HUES64 (cell line): ENCODE results near the gene TNFSF11.

Experiments
- H3K27ac ChIP-seq: 2 replicates; pipeline ENCODE4 v1.7.0; 2013; ENCODE audit warnings: low read depth, low read length, inconsistent platforms
- H3K27me3 ChIP-seq: 2 replicates; pipeline ENCODE4 v1.6.1; 2013; ENCODE audit warnings: mild to moderate bottlenecking, low read length; ENCODE audit not compliant: insufficient read depth
- H3K36me3 ChIP-seq: 2 replicates; pipeline ENCODE4 v1.6.1; 2013; ENCODE audit warnings: mild to moderate bottlenecking, low read length; ENCODE audit not compliant: insufficient read depth
- H3K4me1 ChIP-seq: 2 replicates; pipeline ENCODE4 v1.6.1; 2013; ENCODE audit warnings: mild to moderate bottlenecking, low read length, moderate library complexity; ENCODE audit not compliant: insufficient read depth
- H3K4me3 ChIP-seq: 2 replicates; pipeline ENCODE4 v1.5.1; 2013; ENCODE audit warnings: mild to moderate bottlenecking, low read length, moderate library complexity
- H3K9ac ChIP-seq: 2 replicates; pipeline ENCODE4 v1.6.1; 2013; ENCODE audit warnings: mild to moderate bottlenecking, low read depth, low read length
- H3K9me3 ChIP-seq: 2 replicates; pipeline ENCODE4 v1.6.1; 2013; ENCODE audit warnings: low read depth, low read length; ENCODE audit not compliant: insufficient read depth
- WGBS: fragments of 150-250, 120-280 bp; methylation state at CpG from one replicate; pipeline ENCODE4 v1.1.7; 2013; ENCODE audit warnings: missing lambda C conversion rate; 5-methylcytosine and 5-hydroxymethylcytosine counted together

Gene TNFSF11

GRCh38 chr13:42612021-42612765 is 38.2 kb downstream of the TNFSF11 start:
- H3K4me1 ChIP-seq = peaks cover 5% of the 10 kb centered on the region; the same call in 1 of the 2 replicates
- no peaks in the 10 kb centered on the region for H3K36me3 ChIP-seq
- H3K27me3 ChIP-seq = no peaks in the 10 kb centered on the region; the same call in 1 of the 2 replicates
- WGBS = 84% methylated on average over 7 of the region's 7 CpGs
- H3K4me3 ChIP-seq = no peak overlapping the region
- no peaks in the 10 kb centered on the region for H3K9me3 ChIP-seq
- H3K9ac ChIP-seq = no peak overlapping the region
- H3K27ac ChIP-seq = no peak overlapping the region

DNA sequence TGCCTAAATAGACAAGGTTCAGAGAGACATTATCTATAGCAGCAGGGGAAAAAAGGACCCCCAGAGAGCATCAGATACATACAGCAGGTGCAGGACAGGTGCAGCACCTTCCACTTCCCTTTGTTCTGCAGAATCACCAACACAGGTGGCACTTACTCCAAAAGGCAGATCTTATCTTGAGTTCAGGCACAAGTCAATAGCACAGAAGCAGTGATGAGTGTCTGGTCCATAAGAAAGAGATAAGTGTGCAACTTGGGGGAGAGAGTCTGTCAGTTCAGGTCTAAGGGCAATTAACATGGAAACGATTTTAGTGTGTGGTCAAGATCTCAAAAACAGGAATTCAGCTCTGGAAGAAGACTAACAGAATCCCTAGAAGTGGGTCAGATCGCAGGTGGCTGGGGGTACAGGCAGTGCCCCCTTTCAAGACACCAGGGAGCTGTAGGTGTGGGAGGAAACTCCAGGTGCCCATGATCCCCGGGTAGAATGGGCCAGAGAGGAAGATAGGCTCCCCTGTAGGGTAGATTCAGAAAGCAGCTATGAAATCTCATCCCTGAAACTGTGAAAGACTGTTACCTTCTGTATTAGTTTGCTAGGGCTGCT is 40.6 kb downstream of the TNFSF11 start:
- Histone ChIP-seq H3K9ac (no peak overlapping the region), H3K4me3 (no peak overlapping the region), H3K4me1 (peaks cover 11% of the 10 kb centered on the region; the same call in 1 of the 2 replicates), H3K36me3 (no peaks in the 10 kb centered on the region), H3K27ac (no peak overlapping the region), H3K27me3 (no peaks in the 10 kb centered on the region; the same call in 1 of the 2 replicates), H3K9me3 (no peaks in the 10 kb centered on the region)
- WGBS = 89% methylated on average over 3 of the region's 3 CpGs

DNA sequence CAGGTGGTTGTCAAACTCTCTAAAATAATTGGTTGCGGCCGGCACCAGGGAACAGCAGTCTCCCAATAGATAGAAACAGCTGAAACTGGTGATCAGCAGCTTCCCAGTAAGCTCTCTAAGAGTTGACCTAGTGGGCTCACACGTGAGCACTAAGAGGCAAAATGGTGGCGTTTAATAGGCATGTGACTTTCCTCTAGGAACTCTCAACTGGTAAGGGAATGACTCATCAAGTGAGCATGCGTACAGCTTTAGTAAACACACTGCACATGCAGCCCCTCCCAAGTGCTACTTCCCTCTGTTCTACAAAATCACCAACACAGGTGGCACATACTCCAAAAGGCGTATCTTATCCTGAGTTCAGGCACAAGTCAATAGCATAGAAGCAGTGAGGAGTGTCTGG is 41.7 kb downstream of the TNFSF11 start:
- Histone ChIP-seq H3K9ac (no peak overlapping the region), H3K9me3 (no peaks in the 10 kb centered on the region), H3K27ac (no peak overlapping the region), H3K4me1 (peaks cover 11% of the 10 kb centered on the region; the same call in 1 of the 2 replicates), H3K27me3 (no peaks in the 10 kb centered on the region; the same call in 1 of the 2 replicates), H3K4me3 (no peak overlapping the region), H3K36me3 (no peaks in the 10 kb centered on the region)
- WGBS = 91% methylated on average over 6 of the region's 6 CpGs

- WGBS = 56% methylated on average over 2 of the region's 3 CpGs
- Histone ChIP-seq H3K27me3 (no peaks in the 10 kb centered on the region; the same call in 1 of the 2 replicates), H3K4me1 (peaks cover 11% of the 10 kb centered on the region; the same call in 1 of the 2 replicates), H3K36me3 (no peaks in the 10 kb centered on the region), H3K4me3 (no peak overlapping the region), H3K27ac (no peak overlapping the region), H3K9ac (no peak overlapping the region), H3K9me3 (no peaks in the 10 kb centered on the region)
These were observed 43.3 kb downstream of the TNFSF11 start for GRCh38 chr13:42617221-42617620.

DNA sequence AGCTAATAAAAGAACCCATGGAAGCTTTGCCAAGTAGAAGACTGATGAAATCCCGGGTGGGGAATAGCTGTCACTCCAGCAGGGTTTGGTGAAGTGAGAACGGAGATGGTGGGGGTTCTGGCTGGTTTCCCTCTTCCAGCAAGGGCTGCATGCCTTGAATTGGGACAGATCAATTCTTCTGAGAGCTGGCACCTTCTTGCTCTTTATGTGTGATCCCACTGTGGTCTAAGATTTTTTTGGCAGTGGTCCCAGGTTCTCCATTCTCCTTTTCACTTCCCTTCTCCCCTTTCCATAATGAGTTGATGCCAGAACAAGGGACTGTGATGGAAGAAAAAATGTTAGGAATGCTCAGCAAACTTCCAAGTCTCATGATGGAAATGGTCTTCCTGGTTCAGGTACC is 50.0 kb downstream of the TNFSF11 start:
- Histone ChIP-seq H3K27me3 (no peaks in the 10 kb centered on the region), H3K36me3 (no peaks in the 10 kb centered on the region), H3K4me3 (no peak overlapping the region), H3K9ac (no peak overlapping the region), H3K27ac (no peak overlapping the region), H3K9me3 (no peaks in the 10 kb centered on the region), H3K4me1 (no peaks in the 10 kb centered on the region)
- WGBS = 94% methylated on average over 2 of the region's 2 CpGs

- H3K9me3 ChIP-seq = no peaks in the 10 kb centered on the region
- no peak overlapping the region for H3K27ac ChIP-seq
- WGBS = 94% methylated on average over 3 of the region's 3 CpGs
- H3K9ac ChIP-seq = no peak overlapping the region
- no peaks in the 10 kb centered on the region for H3K4me1 ChIP-seq
- no peak overlapping the region for H3K4me3 ChIP-seq
- no peaks in the 10 kb centered on the region for H3K36me3 ChIP-seq
- no peaks in the 10 kb centered on the region for H3K27me3 ChIP-seq
These were observed 51.7 kb downstream of the TNFSF11 start for GRCh38 chr13:42625611-42626010.

- Histone ChIP-seq H3K27me3 (no peaks in the 10 kb centered on the region), H3K9me3 (no peaks in the 10 kb centered on the region), H3K4me1 (no peaks in the 10 kb centered on the region), H3K9ac (no peak overlapping the region), H3K36me3 (no peaks in the 10 kb centered on the region), H3K27ac (no peak overlapping the region), H3K4me3 (no peak overlapping the region)
- 93% methylated on average over 5 of the region's 5 CpGs for WGBS
These were observed 52.4 kb downstream of the TNFSF11 start for GRCh38 chr13:42626176-42626860.

DNA sequence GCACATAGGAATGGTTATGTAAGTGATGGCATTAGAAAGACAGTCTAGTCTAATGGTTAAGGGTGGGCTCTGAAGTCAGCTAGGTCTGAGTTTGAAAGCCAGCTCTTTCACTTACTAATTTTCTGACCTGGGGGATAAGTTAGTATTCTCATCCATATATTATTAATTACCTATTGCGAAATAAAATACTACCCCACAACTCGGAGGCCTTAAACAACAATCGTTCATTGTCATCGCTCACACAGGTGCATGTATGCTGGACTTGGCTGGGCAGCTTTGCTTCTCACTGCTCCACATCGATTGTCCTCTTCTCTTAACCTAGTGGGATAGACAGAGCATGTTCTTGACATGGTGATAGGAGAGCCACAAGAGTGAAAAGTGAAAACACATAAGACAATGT is 54.7 kb downstream of the TNFSF11 start:
- Histone ChIP-seq H3K4me3 (no peak overlapping the region), H3K27me3 (no peaks in the 10 kb centered on the region), H3K4me1 (no peaks in the 10 kb centered on the region), H3K27ac (no peak overlapping the region), H3K9me3 (no peaks in the 10 kb centered on the region), H3K9ac (no peak overlapping the region), H3K36me3 (no peaks in the 10 kb centered on the region)
- WGBS = 94% methylated on average over 5 of the region's 5 CpGs

- no peaks in the 10 kb centered on the region for H3K36me3 ChIP-seq
- no peaks in the 10 kb centered on the region for H3K27me3 ChIP-seq
- H3K9ac ChIP-seq = no peak overlapping the region
- H3K27ac ChIP-seq = no peak overlapping the region
- H3K4me3 ChIP-seq = no peak overlapping the region
- H3K9me3 ChIP-seq = no peaks in the 10 kb centered on the region
- WGBS = 93% methylated on average over 1 of the region's 1 CpG
- no peaks in the 10 kb centered on the region for H3K4me1 ChIP-seq
These were observed 57.2 kb downstream of the TNFSF11 start for GRCh38 chr13:42631181-42631580.

GRCh38 chr13:42633495-42633894 is 59.5 kb downstream of the TNFSF11 start:
- H3K27me3 ChIP-seq = no peaks in the 10 kb centered on the region
- H3K9ac ChIP-seq = no peak overlapping the region
- H3K4me3 ChIP-seq = no peak overlapping the region
- H3K36me3 ChIP-seq = no peaks in the 10 kb centered on the region
- H3K4me1 ChIP-seq = no peaks in the 10 kb centered on the region
- no peak overlapping the region for H3K27ac ChIP-seq
- no peaks in the 10 kb centered on the region for H3K9me3 ChIP-seq

DNA sequence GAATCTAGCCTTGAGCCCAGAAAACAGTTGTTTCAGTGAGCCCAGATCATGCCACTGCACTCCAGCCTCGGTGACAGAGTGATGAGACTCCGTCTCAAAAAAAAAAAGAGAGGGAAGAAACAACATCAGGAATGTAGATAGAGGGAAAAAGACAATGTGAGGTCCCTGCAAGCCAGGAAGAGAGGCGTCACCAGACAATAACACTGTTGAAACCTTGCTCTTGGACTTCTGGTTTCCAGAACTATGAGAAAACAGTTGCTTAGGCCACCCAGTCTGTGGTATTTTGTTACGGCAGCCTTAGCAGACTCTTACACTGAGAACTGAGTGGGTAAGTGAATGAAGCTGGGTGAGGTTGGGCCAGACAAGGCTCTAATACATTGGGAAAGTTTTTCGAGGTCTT is 64.1 kb downstream of the TNFSF11 start:
- no peak overlapping the region for H3K4me3 ChIP-seq
- H3K9me3 ChIP-seq = no peaks in the 10 kb centered on the region
- H3K27ac ChIP-seq = no peak overlapping the region
- no peak overlapping the region for H3K9ac ChIP-seq
- WGBS = 85% methylated on average over 5 of the region's 5 CpGs
- no peaks in the 10 kb centered on the region for H3K27me3 ChIP-seq
- no peaks in the 10 kb centered on the region for H3K36me3 ChIP-seq
- H3K4me1 ChIP-seq = no peaks in the 10 kb centered on the region
